Heart left ventricle (tissue), 13 donors: ENCODE results near the gene BTBD16.

Source experiments
- CTCF ChIP-seq, 12 donors: fragments of 200-600 bp; sonication (generic) in 4 of 12; IDR thresholded peaks; one replicate each; pipeline versions ENCODE4 v1.5.0 to v1.8.0; 2018 to 2022; ENCODE audit warnings: antibody characterized with exemption in 12 of 12, mild to moderate bottlenecking in 5 of 12
- POLR2A ChIP-seq, 2 donors: fragments of 450-650 bp; IDR thresholded peaks; one replicate each; pipeline ENCODE4 v1.6.1; 2017; ENCODE audit warnings: antibody characterized with exemption in 2 of 2, mild to moderate bottlenecking in 2 of 2, moderate library complexity in 2 of 2
- donor health status: ischemic (EF 13 %, LVEDD 7.1; RV severe dilation, severe dysfunction).
- donor health status: DM: no; HTN: yes; CAD: no.
- donor health status: DM: no; HTN: no; CAD: no.
- donor health status: ischemic (EF 25% LVEDD 6.9; RV normal size, moderate dysfunction).
- donor health status: ischemic (EF 25% LVEDD 5.7; RV mildly dilated, moderate dysfunction).
- donor health status: ischemic (EF 35%, LVEDD 5.7; RV mildly dilated, moderate dysfunction).
- donor health status: nonischemic (EF 11% LVEDD 7.7; RV severe dilation, severe dysfunction).
- donor health status: DM: yes; HTN: yes; CAD: no.
- donor health status: PGD.
- donor health status: ischemic (EF 29% LVEDD 5.4; RV normal size, mild dysfunction).
- donor health status: nonischemic (EF 23%, LVEDD 6.1; RV moderate dilation, normal function).

- TF ChIP-seq CTCF (IDR thresholded peaks at IDR 0.05) (no peak), POLR2A (IDR thresholded peaks at IDR 0.05) (no peak)
Observed at GRCh38 chr10:122299423-122300075, 28.5 kb downstream of the BTBD16 start.
